Measurements from ENCODE around the gene TVP23C. TPM values are rescaled to one million over a fixed set of nuclear protein-coding genes. Genes with fewer than 3 reads are reported as not detected.
A peak's percentile ranks its signal among the peaks of the same experiment; 100 is the strongest.
"Not testable (repeated sequence)": the region's sequence is repeated elsewhere in the genome, so short reads cannot be mapped to it uniquely, and the experiment has no call there.

The TVP23C gene
- total RNA-seq, result 10 to 100 TPM; 10.4 to 60.5 (median 23.0) TPM

DNA sequence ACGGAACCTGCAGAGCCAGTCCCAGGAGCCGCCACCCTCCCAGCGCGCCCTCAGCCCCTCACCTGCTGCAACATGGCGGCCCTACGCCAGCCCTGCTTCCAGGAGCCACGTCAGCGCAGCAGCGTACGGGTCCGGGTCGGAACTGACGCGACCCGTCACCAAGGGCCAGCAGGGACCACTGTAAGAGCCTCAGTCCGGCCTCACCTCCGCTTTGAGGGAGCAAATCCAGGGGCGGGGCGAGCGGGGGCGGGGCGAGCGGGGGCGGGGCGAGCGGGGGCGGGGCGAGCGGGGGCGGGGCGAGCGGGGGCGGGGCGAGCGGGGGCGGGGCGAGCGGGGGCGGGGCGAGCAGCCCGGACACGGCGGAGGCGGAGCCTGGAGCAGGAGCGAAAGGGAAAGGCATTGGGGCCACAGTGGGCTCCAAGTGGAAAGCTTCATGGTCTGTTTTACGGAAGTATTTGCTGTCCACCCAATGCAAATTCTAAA, at the start of gene TVP23C:
Gene TVP23C, minus strand, starts transcription at position 109 of the 483 bp plus-strand sequence. Its CDS starts 35 bp downstream, at position 74.
- H3K4me1 ChIP-seq (replicated peaks in 1 of 2); in situ Hi-C loops (cut with MboI; ENCODE audit: low pct_unique_long_range_greater_than_20kb in 2 of 9, low sequenced_read_pairs in 9 of 9, unreplicated experiment in 9 of 9): not testable (repeated sequence)
- peak; percentile 87 to 100 (median 99) for ATAC-seq (replicated peaks in 6 of 8)
- Histone ChIP-seq H3K4me3 (peak within 1 kb of the TSS; percentile 59 to 100 (median 67)), H3K27ac (peak within 1 kb of the TSS; percentile 85 to 92)
- WGBS, 10 experiments, result no CpG with 5 or more reads among the region's 46 CpGs

DNA sequence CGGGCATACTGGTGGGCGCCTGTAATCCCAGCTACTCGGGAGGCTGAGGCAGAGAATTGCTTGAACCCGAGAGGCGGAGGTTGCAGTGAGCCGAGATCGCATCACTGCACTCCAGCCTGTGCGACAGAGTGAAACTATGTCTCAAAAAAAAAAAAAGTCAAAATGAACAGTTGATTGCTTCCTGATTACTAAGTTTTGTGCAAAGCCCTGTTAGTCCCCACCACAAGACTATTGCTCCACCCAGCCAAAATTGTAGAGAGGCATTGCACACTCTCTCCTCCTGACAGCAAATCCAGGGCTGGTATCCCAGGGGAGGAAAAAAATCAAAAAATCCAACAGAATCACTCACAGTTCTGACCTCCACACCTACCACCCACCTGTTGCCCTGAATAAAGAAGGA, 29.7 kb upstream of the TVP23C start:
- in situ Hi-C loops (cut with MboI; ENCODE audit: low pct_unique_long_range_greater_than_20kb in 2 of 9, low sequenced_read_pairs in 9 of 9, unreplicated experiment in 9 of 9); H3K4me3 ChIP-seq; H3K27ac ChIP-seq; ATAC-seq (replicated peaks in 6 of 8); H3K4me1 ChIP-seq (replicated peaks in 1 of 2): not testable (repeated sequence)
- 93% methylated on average over 3 of the region's 8 CpGs; no CpG with 5 or more reads in 9 of the 10 experiments for WGBS, 10 experiments

DNA sequence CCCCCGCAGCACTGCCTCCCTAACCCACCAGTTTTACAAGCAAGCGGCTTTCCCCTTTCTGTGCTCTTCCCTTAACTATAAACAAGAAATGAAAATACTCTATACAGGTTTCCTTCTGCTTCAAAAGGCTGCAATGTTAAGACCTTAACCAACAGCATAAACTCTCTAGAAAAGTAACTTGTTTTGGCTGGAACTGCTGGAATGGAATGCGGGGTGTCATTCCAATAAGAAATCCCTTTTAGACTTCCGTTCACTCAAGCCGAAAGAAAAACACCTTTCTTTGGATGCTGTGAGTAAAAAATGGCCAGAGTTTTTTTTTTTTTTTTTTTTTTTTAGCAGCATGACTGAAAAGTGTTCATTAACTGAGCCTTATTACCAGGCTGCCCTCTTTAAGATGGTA, 28.7 kb upstream of the TVP23C start:
- H3K4me1 ChIP-seq (replicated peaks in 1 of 2); in situ Hi-C loops (cut with MboI; ENCODE audit: low pct_unique_long_range_greater_than_20kb in 2 of 9, low sequenced_read_pairs in 9 of 9, unreplicated experiment in 9 of 9); H3K27ac ChIP-seq; ATAC-seq (replicated peaks in 6 of 8); H3K4me3 ChIP-seq: not testable (repeated sequence)
- WGBS, 10 experiments, result 20 to 86% (median 80%) methylated on average over 2 to 4 of the region's 5 CpGs; no CpG with 5 or more reads in 4 of the 10 experiments

DNA sequence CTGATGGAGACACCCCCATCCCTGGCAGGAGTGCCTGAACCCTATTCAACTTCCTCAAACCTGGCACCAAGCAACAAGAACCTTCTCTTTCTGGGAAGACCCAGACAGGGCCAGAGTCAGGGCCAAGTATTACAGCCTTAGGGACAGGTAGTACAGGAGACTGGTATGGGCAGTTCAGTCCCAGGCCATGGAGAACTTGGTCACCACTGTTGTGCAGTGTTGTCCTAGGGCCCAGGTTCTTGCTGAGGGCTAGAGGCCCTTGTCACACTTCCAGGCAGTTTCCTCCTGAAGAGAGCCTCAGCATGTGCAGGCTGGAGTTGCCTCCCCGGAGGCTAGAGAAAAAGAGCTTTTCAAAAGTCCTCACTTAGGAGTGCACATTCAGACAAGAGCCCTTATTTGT, 27.6 kb upstream of the TVP23C start:
- H3K4me3 ChIP-seq; ATAC-seq (replicated peaks in 6 of 8); in situ Hi-C loops (cut with MboI; ENCODE audit: low pct_unique_long_range_greater_than_20kb in 2 of 9, low sequenced_read_pairs in 9 of 9, unreplicated experiment in 9 of 9); H3K4me1 ChIP-seq (replicated peaks in 1 of 2); H3K27ac ChIP-seq: not testable (repeated sequence)
- WGBS, 10 experiments, result no CpG with 5 or more reads among the region's 1 CpG

DNA sequence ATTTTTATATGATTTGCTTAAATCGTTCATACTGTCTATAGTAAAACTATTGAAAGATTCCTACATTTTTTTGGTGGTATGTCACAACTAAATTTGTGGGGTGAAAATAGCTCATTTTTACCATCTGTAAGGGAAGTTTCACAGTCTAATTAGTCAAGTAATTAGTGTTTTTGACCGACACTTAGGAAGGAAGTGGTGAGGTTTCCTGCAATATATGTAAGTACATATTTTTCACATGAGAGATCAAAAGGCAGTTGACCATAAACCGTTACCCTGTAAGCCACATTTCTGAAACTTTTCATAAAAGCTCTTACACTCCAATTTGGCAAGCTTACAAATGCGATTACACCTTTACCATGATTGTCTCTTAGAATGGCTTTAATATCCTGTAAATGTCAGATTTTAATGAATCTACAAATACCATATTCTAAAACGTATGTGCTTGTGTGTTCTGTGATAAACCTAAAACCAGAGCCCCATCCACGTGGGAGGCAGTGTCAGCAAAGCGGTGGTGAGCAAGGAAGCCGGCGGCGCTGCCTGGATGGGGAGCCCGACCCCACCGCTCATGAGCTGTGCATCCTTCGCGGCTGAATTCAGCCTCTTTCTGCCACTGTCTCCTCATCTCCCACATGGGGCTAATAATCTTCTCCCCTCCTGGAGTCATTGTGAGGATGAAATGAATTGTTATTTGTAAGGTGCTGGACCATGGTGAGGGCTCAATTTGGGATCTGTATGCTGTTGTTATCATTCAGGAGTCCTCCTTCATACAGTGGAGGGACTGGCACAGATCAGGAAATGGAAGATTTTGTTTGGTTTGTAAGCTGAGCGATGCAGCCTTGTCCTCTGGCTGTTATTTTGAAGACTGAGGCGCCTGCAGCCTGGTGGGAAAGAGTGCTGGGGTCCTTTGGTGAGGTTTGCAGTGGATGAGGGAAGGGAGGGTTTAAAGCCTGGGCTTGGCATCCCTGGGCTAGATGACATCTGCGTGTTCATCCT, 26.6 kb upstream of the TVP23C start:
- in situ Hi-C loops (cut with MboI; ENCODE audit: low pct_unique_long_range_greater_than_20kb in 2 of 9, low sequenced_read_pairs in 9 of 9, unreplicated experiment in 9 of 9); ATAC-seq (replicated peaks in 6 of 8); H3K4me1 ChIP-seq (replicated peaks in 1 of 2); H3K27ac ChIP-seq; H3K4me3 ChIP-seq: not testable (repeated sequence)
- 60 to 92% (median 80%) methylated on average over 1 to 7 of the region's 17 CpGs; no CpG with 5 or more reads in 7 of the 10 experiments for WGBS, 10 experiments

DNA sequence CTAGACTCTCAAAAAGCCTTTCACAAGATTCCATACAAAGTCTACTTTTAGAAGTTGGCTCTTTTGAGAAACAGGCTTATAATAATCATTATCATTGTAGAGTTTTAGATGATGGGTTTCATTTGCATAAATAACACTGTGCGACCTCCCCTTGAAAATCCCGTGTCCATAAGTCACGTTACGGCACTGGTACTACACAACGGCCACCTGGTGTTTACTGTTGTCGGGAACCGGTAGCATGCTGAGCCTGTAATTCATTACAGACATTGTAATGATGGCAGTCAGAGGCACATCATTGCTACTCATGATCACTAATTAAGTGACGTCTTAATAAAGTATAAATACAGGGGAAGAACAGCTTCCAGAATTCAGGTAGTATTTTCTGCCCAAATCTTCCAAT, 24.7 kb upstream of the TVP23C start:
- H3K4me1 ChIP-seq (replicated peaks in 1 of 2); in situ Hi-C loops (cut with MboI; ENCODE audit: low pct_unique_long_range_greater_than_20kb in 2 of 9, low sequenced_read_pairs in 9 of 9, unreplicated experiment in 9 of 9); H3K27ac ChIP-seq; ATAC-seq (replicated peaks in 6 of 8); H3K4me3 ChIP-seq: not testable (repeated sequence)
- WGBS, 10 experiments, result 68 to 100% (median 93%) methylated on average over 2 to 7 of the region's 8 CpGs; no CpG with 5 or more reads in 3 of the 10 experiments

DNA sequence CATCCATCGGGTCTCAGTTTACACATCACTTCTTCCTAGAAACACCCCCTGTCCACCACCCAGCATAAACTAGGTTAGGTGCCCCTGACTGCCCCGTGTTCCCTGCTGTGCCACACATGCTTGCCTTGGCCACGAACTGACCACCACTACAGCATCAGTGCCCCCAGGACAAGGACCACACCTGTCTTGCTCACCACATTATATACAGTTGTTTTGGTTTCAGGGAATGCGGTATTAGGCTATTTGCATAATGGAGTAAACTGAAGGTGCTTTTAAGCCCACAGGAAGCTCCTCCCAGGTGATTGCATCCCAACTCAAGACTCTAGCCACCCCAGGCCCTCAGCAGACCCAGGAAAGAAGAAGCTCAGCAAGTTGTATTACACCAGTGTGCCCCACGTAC, 20.0 kb upstream of the TVP23C start:
- H3K4me3 ChIP-seq; in situ Hi-C loops (cut with MboI; ENCODE audit: low pct_unique_long_range_greater_than_20kb in 2 of 9, low sequenced_read_pairs in 9 of 9, unreplicated experiment in 9 of 9); H3K4me1 ChIP-seq (replicated peaks in 1 of 2); H3K27ac ChIP-seq: not testable (repeated sequence)
- WGBS, 10 experiments, result 40% methylated on average over 1 of the region's 5 CpGs; no CpG with 5 or more reads in 9 of the 10 experiments
- ATAC-seq (replicated peaks in 6 of 8), result peak in 2 of 8 experiments; percentile 46 to 74

DNA sequence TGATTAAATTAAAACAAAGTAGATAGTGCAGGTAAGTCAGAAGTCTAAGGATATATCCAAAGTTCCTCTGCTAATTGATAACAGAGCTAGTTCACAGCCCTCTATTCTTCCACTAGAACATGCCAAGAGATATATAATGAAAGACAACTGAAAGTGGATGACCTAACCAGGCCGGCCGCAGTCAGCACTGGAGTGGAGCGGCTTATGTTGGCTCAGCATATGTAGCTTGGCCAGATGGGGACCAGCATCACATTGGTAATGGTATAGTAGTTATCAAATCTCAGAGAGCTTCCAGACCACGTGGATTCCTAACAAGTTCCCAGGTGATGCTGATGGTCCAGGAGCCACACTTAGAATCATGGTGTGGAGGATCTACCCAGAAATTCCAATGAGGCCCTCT, 18.2 kb upstream of the TVP23C start:
- H3K27ac ChIP-seq; ATAC-seq (replicated peaks in 6 of 8); H3K4me1 ChIP-seq (replicated peaks in 1 of 2); H3K4me3 ChIP-seq; in situ Hi-C loops (cut with MboI; ENCODE audit: low pct_unique_long_range_greater_than_20kb in 2 of 9, low sequenced_read_pairs in 9 of 9, unreplicated experiment in 9 of 9): not testable (repeated sequence)
- no CpG with 5 or more reads among the region's 4 CpGs for WGBS, 10 experiments

DNA sequence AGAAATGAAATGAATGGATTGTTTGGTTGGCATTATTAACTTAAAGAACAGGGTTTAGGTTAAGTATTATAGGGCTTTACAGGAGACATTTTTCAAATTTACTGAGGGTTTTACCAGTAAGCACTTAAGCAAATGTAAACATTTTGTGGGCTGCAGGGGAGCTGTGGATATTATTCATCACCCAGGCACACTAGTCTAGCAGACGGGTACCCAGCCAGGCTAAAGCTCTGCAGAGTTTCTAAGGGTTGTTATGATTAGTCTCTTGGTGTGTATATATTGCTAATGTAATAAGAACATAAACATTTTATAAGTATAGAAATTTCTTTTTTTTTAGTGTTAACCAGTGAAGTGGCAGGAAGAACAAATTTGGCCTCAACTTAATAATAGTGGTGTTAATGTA, 13.6 kb upstream of the TVP23C start:
- ATAC-seq (replicated peaks in 6 of 8); H3K4me1 ChIP-seq (replicated peaks in 1 of 2); H3K4me3 ChIP-seq; H3K27ac ChIP-seq; in situ Hi-C loops (cut with MboI; ENCODE audit: low pct_unique_long_range_greater_than_20kb in 2 of 9, low sequenced_read_pairs in 9 of 9, unreplicated experiment in 9 of 9): not testable (repeated sequence)
- no CpG with 5 or more reads among the region's 1 CpG for WGBS, 10 experiments

DNA sequence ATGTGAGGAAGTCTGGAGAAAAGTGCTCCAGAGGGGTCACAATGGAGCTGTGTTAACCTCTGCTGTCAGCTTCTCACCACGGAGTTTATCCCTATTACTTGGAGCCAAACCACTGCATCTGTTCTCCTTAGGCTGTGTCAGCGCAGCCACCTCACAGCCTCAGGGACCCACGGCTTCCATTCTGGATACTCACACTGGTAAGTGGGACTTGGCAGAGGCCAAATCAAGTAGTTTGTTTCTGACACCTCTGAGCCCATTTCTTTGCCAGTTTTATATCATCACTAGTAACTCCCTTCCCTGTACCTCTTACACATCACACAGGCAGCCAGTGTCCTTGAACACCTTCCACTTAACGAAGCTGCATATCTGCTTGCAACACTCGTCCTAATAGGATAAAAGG, 11.4 kb upstream of the TVP23C start:
- no CpG with 5 or more reads among the region's 5 CpGs for WGBS, 10 experiments

DNA sequence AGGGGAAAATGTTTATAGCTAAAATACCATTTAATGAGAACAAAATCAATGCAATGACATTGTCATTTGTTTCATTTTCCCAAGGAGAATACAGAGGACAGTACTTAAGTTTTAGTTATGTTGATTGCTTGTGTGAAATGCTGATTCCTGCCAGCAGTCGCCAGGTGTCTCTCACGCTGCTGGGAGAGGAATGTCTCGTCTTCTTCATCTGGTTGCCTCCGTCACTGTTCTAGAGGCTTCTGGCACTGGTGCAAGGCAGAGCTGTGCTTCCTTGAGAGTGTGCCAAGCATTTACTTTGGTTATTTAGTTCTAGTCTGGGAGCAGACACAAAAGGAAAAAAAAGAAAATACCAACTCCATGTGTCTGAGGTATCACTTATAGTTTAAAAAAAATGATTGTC, 10.6 kb upstream of the TVP23C start:
- H3K27ac ChIP-seq; H3K4me3 ChIP-seq; H3K4me1 ChIP-seq (replicated peaks in 1 of 2); in situ Hi-C loops (cut with MboI; ENCODE audit: low pct_unique_long_range_greater_than_20kb in 2 of 9, low sequenced_read_pairs in 9 of 9, unreplicated experiment in 9 of 9): not testable (repeated sequence)
- no CpG with 5 or more reads among the region's 4 CpGs for WGBS, 10 experiments
- ATAC-seq (replicated peaks in 6 of 8), result peak in 3 of 8 experiments; percentile 29 to 73 (median 49)

More for the DNA sequence above, 11.4 kb upstream of the TVP23C start:
- ATAC-seq (replicated peaks in 6 of 8); in situ Hi-C loops (cut with MboI; ENCODE audit: low pct_unique_long_range_greater_than_20kb in 2 of 9, low sequenced_read_pairs in 9 of 9, unreplicated experiment in 9 of 9); H3K27ac ChIP-seq; H3K4me1 ChIP-seq (replicated peaks in 1 of 2); H3K4me3 ChIP-seq: not testable (repeated sequence)

DNA sequence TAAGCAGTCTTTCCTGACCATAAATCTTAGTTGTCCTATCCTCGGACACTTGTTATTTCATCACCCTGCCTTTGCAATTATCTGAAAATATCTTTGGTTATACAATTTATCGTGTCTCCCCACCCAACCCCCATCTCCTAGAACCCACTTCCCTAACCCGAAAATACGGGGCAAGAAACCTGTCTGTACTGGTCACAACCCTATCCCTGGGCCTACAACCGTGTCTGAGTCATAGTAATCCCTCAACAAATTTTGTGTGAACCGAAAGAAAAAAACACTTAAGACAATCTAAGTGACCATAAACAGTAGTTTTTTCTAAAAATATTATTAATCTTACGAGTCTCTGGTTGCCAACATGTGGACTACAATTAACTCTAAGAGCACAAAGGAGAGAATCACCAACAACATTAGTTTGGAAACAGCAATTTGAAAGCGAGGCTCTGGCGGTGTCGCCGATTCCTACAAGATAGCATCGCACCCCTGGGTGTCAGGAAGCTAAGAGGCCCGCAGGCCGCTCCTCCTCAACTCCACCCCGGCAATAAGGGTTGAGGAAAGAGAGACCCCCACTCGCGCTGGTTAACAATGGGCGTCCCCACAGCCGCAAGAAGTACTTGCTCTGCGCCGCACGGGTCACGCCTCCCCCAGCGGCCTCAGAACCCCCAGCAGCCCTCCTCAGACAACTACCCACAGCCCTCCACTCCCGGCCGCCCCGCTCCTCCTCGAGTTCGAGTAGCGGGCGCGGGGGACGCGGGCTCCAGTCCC, 489 bp downstream of the TVP23C start:
- Histone ChIP-seq H3K4me3 (peak overlapping the region; percentile 59 to 100 (median 67)), H3K27ac (peak overlapping the region; percentile 85 to 92)
- no CpG with 5 or more reads among the region's 34 CpGs for WGBS, 10 experiments
- peak in 3 of 8 experiments; percentile 74 to 85 (median 77) for ATAC-seq (replicated peaks in 6 of 8)
- H3K4me1 ChIP-seq (replicated peaks in 1 of 2); in situ Hi-C loops (cut with MboI; ENCODE audit: low pct_unique_long_range_greater_than_20kb in 2 of 9, low sequenced_read_pairs in 9 of 9, unreplicated experiment in 9 of 9): not testable (repeated sequence)

DNA sequence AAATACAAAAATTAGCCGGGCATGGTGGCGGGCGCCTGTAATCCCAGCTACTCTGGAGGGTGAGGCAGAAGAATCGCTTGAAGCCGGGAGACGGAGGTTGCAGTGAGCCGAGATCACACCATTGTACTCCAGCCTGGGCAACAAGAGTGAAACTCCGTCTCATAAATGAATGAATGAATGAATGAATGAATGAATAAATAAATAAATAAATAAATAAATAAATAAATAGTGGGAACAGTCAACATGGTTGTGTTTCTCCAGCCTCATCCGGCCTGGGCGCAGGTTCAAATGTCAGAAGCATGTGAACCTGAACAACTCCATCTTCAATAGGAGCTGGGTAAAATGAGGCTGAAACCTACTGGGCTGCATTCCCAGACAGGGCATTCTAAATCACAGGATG, 1.8 kb downstream of the TVP23C start:
- H3K4me3 ChIP-seq; in situ Hi-C loops (cut with MboI; ENCODE audit: low pct_unique_long_range_greater_than_20kb in 2 of 9, low sequenced_read_pairs in 9 of 9, unreplicated experiment in 9 of 9); H3K4me1 ChIP-seq (replicated peaks in 1 of 2); ATAC-seq (replicated peaks in 6 of 8); H3K27ac ChIP-seq: not testable (repeated sequence)
- 80 to 100% methylated on average over 1 to 4 of the region's 10 CpGs; no CpG with 5 or more reads in 8 of the 10 experiments for WGBS, 10 experiments
